HG02840 (cell line): Measurements from ENCODE around the gene FN1.
"Not testable (repeated sequence)": the region's sequence is repeated elsewhere in the genome, so short reads cannot be mapped to it uniquely, and the experiment has no call there.

Experiments
- ATAC-seq: cut with Tn5 transposase; IDR thresholded peaks from one replicate; pipeline ENCODE4 v1.9.1; 2021; ENCODE audit warnings: mild to moderate bottlenecking, moderate library complexity, moderate number of reproducible peaks; ENCODE audit not compliant: unreplicated experiment, low FRiP score

Gene FN1

GRCh38 chr2:215370112-215370965, 65.5 kb downstream of the FN1 start:
- no peak for ATAC-seq

- no peak for ATAC-seq
Measured at GRCh38 chr2:215369181-215369760, 66.6 kb downstream of the FN1 start.

GRCh38 chr2:215368493-215368809, 67.4 kb downstream of the FN1 start:
- no peak for ATAC-seq

GRCh38 chr2:215367662-215368492, 68.0 kb downstream of the FN1 start:
- no peak for ATAC-seq

GRCh38 chr2:215366440-215367032, 69.3 kb downstream of the FN1 start:
- ATAC-seq = no peak

- ATAC-seq = no peak
Measured at GRCh38 chr2:215365184-215365658, 70.6 kb downstream of the FN1 start.

GRCh38 chr2:215364157-215365155, 71.4 kb downstream of the FN1 start:
- ATAC-seq = no peak

GRCh38 chr2:215363461-215364156, 72.3 kb downstream of the FN1 start:
- no peak for ATAC-seq

- ATAC-seq = no peak
Measured at GRCh38 chr2:215363039-215363438, 72.8 kb downstream of the FN1 start.

- ATAC-seq = no peak
Measured at GRCh38 chr2:215362562-215362904, 73.3 kb downstream of the FN1 start.

- no peak for ATAC-seq
Measured at GRCh38 chr2:215361876-215362561, 73.8 kb downstream of the FN1 start.

GRCh38 chr2:215361211-215361875, 74.5 kb downstream of the FN1 start:
- ATAC-seq = no peak

- no peak for ATAC-seq
Measured at GRCh38 chr2:215360596-215360995, 75.3 kb downstream of the FN1 start.

- not testable (repeated sequence) for ATAC-seq
Measured at GRCh38 chr2:215360059-215360458, 75.8 kb downstream of the FN1 start.

GRCh38 chr2:215359576-215359922, 76.3 kb downstream of the FN1 start:
- ATAC-seq = no peak

GRCh38 chr2:215358891-215359575, 76.8 kb downstream of the FN1 start:
- no peak for ATAC-seq

- no peak for ATAC-seq
Measured at GRCh38 chr2:215358312-215358845, 77.5 kb downstream of the FN1 start.
